ENCODE measurements around the gene LPCAT1. TPM values are rescaled to one million over a fixed set of nuclear protein-coding genes. Genes with fewer than 3 reads are reported as not detected.
"Not testable (repeated sequence)": the region's sequence is repeated elsewhere in the genome, so short reads cannot be mapped to it uniquely, and the experiment has no call there.

Gene LPCAT1, protein sequence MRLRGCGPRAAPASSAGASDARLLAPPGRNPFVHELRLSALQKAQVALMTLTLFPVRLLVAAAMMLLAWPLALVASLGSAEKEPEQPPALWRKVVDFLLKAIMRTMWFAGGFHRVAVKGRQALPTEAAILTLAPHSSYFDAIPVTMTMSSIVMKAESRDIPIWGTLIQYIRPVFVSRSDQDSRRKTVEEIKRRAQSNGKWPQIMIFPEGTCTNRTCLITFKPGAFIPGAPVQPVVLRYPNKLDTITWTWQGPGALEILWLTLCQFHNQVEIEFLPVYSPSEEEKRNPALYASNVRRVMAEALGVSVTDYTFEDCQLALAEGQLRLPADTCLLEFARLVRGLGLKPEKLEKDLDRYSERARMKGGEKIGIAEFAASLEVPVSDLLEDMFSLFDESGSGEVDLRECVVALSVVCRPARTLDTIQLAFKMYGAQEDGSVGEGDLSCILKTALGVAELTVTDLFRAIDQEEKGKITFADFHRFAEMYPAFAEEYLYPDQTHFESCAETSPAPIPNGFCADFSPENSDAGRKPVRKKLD
- total RNA-seq: 10 to 100 TPM; 53.9 to 54.6 TPM

DNA sequence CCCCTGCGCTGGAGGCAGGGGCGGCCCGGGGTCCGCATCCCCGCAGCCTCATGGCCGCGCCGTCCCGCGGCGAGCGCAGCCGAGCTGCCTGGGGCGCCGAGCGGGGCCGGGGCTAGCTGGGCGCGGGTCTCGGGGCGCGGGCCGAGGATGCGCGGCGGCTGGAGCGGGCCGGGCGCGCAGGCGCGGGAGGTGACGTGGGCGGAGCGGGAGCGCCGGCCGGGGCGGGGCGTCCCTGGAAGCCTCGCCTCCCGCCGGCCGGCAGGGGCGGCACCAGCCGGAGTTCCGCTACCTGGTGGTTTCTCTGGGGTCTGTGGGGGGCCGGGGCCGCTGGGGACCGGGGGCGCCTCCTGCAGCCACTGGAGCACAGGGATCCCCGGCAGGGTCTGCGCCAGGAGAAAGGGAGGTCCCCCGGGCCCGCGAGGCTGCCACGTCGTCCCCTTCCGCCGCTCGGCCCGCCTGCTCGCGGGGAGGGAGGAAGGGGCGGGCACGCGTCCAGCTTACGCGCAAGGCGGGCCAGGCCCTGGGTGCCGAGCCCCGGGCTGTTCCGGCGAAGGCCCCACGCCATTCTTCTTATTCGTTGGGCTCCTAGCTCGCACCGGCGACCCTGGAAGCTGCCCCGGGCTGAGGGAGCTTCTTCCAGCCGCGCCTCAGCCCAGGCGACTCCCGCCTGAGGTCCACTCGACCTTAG lies at the start of gene LPCAT1:
TSS of gene LPCAT1 (minus strand) at position 168 of the 688 bp plus-strand sequence. CDS start at position 52, 116 bp downstream.
- peak within 1 kb of the TSS; percentile 71 to 80 for H3K27ac ChIP-seq
- DNase-seq (ENCODE audit: low spot score) (peak; percentile 28), ATAC-seq (ENCODE audit: insufficient number of reproducible peaks, low FRiP score, low read depth) (peak; percentile 88)
- TF ChIP-seq, protein P1, sequence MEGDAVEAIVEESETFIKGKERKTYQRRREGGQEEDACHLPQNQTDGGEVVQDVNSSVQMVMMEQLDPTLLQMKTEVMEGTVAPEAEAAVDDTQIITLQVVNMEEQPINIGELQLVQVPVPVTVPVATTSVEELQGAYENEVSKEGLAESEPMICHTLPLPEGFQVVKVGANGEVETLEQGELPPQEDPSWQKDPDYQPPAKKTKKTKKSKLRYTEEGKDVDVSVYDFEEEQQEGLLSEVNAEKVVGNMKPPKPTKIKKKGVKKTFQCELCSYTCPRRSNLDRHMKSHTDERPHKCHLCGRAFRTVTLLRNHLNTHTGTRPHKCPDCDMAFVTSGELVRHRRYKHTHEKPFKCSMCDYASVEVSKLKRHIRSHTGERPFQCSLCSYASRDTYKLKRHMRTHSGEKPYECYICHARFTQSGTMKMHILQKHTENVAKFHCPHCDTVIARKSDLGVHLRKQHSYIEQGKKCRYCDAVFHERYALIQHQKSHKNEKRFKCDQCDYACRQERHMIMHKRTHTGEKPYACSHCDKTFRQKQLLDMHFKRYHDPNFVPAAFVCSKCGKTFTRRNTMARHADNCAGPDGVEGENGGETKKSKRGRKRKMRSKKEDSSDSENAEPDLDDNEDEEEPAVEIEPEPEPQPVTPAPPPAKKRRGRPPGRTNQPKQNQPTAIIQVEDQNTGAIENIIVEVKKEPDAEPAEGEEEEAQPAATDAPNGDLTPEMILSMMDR (IDR thresholded peaks at IDR 0.05): peak; percentile 36
- H3K4me1 ChIP-seq (ENCODE audit: control insufficient read depth in 1 of 2, low read depth in 2 of 2): peaks cover 16 to 22% of the 10 kb centered on the region in 2 donors
- no peaks in the 10 kb centered on the region for H3K9me3 ChIP-seq
- peak within 1 kb of the TSS; percentile 93 for H3K4me3 ChIP-seq
- no peaks in the 10 kb centered on the region for H3K27me3 ChIP-seq (replicated peaks; ENCODE audit: insufficient read depth)
- H3K36me3 ChIP-seq: no peaks in the 10 kb centered on the region

GRCh38 chr5:1571875-1572274 lies 48.1 kb upstream of the LPCAT1 start:
- not testable (repeated sequence) for H3K27me3 ChIP-seq (replicated peaks; ENCODE audit: insufficient read depth); ATAC-seq (ENCODE audit: insufficient number of reproducible peaks, low FRiP score, low read depth); H3K36me3 ChIP-seq; H3K9me3 ChIP-seq; DNase-seq (ENCODE audit: low spot score); H3K4me3 ChIP-seq; H3K27ac ChIP-seq
- peaks cover 9 to 26% of the 10 kb centered on the region in 2 donors for H3K4me1 ChIP-seq (ENCODE audit: control insufficient read depth in 1 of 2, low read depth in 2 of 2)

GRCh38 chr5:1570975-1571374 lies 47.2 kb upstream of the LPCAT1 start:
- TF ChIP-seq, protein P1 (IDR thresholded peaks at IDR 0.05): no peak
- no peak overlapping the region for H3K27ac ChIP-seq
- ATAC-seq (ENCODE audit: insufficient number of reproducible peaks, low FRiP score, low read depth) (no peak), DNase-seq (ENCODE audit: low spot score) (no peak)
- no peaks in the 10 kb centered on the region for H3K9me3 ChIP-seq
- no peaks in the 10 kb centered on the region for H3K27me3 ChIP-seq (replicated peaks; ENCODE audit: insufficient read depth)
- H3K36me3 ChIP-seq: peaks cover 7% of the 10 kb centered on the region
- H3K4me1 ChIP-seq (ENCODE audit: control insufficient read depth in 1 of 2, low read depth in 2 of 2): peaks cover 14 to 35% of the 10 kb centered on the region in 2 donors
- no peak overlapping the region for H3K4me3 ChIP-seq

GRCh38 chr5:1568201-1568979 lies 44.6 kb upstream of the LPCAT1 start:
- TF ChIP-seq, protein P1 (IDR thresholded peaks at IDR 0.05): no peak
- H3K27me3 ChIP-seq (replicated peaks; ENCODE audit: insufficient read depth): no peaks in the 10 kb centered on the region
- peaks cover 21 to 47% of the 10 kb centered on the region in 2 donors for H3K4me1 ChIP-seq (ENCODE audit: control insufficient read depth in 1 of 2, low read depth in 2 of 2)
- H3K9me3 ChIP-seq: no peaks in the 10 kb centered on the region
- H3K27ac ChIP-seq: peak overlapping the region; percentile 36 to 60
- DNase-seq (ENCODE audit: low spot score) (no peak), ATAC-seq (ENCODE audit: insufficient number of reproducible peaks, low FRiP score, low read depth) (peak; percentile 84)
- H3K4me3 ChIP-seq: peak overlapping the region; percentile 12
- no peaks in the 10 kb centered on the region for H3K36me3 ChIP-seq

DNA sequence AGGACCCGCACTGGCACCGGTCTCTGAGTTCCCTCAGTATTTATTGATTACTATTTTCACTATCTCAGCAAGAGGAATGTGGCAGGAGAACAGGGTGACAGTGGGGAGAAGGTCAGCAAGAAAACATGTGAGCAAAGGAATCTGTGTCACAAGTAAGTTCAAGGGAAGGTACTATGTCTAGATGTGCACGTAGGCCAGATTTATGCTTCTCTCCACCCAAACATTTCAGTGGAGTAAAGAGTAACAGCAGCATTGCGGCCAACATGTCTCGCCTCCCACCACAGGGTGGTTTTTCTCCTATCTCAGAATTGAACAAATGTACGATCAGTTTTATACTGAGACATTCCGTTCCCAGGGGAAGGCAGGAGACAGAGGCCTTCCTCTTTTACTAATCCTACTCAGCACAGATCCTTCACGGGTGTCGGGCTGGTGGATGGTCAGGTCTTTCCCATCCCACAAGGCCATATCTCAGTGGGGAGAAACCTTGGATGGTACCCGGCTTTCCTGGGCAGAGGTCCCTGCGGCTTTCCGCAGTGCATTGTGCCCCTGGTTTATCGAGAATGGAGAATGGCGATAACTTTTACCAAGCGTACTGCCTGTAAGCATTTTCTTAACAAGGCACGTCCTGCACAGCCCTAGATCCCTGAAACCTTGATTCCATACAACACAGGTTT lies 43.9 kb upstream of the LPCAT1 start:
- peaks cover 21 to 47% of the 10 kb centered on the region in 2 donors for H3K4me1 ChIP-seq (ENCODE audit: control insufficient read depth in 1 of 2, low read depth in 2 of 2)
- not testable (repeated sequence) for DNase-seq (ENCODE audit: low spot score); H3K27me3 ChIP-seq (replicated peaks; ENCODE audit: insufficient read depth); H3K9me3 ChIP-seq; ATAC-seq (ENCODE audit: insufficient number of reproducible peaks, low FRiP score, low read depth); H3K4me3 ChIP-seq; H3K36me3 ChIP-seq
- H3K27ac ChIP-seq: peak overlapping the region; percentile 36 to 60

All from thoracic aorta (tissue), 2 donors.